ENCODE results near the gene GALNT5.
"Not testable (repeated sequence)": the region's sequence is repeated elsewhere in the genome, so short reads cannot be mapped to it uniquely, and the experiment has no call there.

The GALNT5 gene

GRCh38 chr2:157325786-157326185 lies 68.3 kb downstream of the GALNT5 start, which contains the start of gene ERMN:
Gene ERMN (minus strand): TSS chr2:157325824. CDS start chr2:157325642, 182 bp downstream.
- DNase-seq (ENCODE audit: low read depth, low spot score), result no peak

GRCh38 chr2:157326698-157327097 lies 69.2 kb downstream of the GALNT5 start:
- DNase-seq (ENCODE audit: low read depth, low spot score), result no peak

- no peak for DNase-seq (ENCODE audit: low read depth, low spot score)
These were observed 69.7 kb downstream of the GALNT5 start for GRCh38 chr2:157327200-157327599.

GRCh38 chr2:157327621-157328500 lies 70.4 kb downstream of the GALNT5 start:
- DNase-seq (ENCODE audit: low read depth, low spot score), result peak; percentile 75

- no peak for DNase-seq (ENCODE audit: low read depth, low spot score)
These were observed 72.0 kb downstream of the GALNT5 start for GRCh38 chr2:157329524-157329923.

GRCh38 chr2:157333304-157334047 lies 76.0 kb downstream of the GALNT5 start:
- no peak for DNase-seq (ENCODE audit: low read depth, low spot score)

GRCh38 chr2:157334335-157334734 lies 76.8 kb downstream of the GALNT5 start:
- DNase-seq (ENCODE audit: low read depth, low spot score), result no peak

GRCh38 chr2:157334797-157335196 lies 77.3 kb downstream of the GALNT5 start:
- DNase-seq (ENCODE audit: low read depth, low spot score), result no peak

GRCh38 chr2:157336137-157337010 lies 78.9 kb downstream of the GALNT5 start:
- DNase-seq (ENCODE audit: low read depth, low spot score), result peak; percentile 6

GRCh38 chr2:157337978-157338377 lies 80.5 kb downstream of the GALNT5 start:
- DNase-seq (ENCODE audit: low read depth, low spot score), result no peak

- no peak for DNase-seq (ENCODE audit: low read depth, low spot score)
These were observed 82.6 kb downstream of the GALNT5 start for GRCh38 chr2:157339965-157340655.

- DNase-seq (ENCODE audit: low read depth, low spot score), result not testable (repeated sequence)
These were observed 83.9 kb downstream of the GALNT5 start for GRCh38 chr2:157341381-157341780.

GRCh38 chr2:157345647-157346389 lies 88.3 kb downstream of the GALNT5 start:
- no peak for DNase-seq (ENCODE audit: low read depth, low spot score)

GRCh38 chr2:157348291-157348921 lies 90.9 kb downstream of the GALNT5 start:
- no peak for DNase-seq (ENCODE audit: low read depth, low spot score)

GRCh38 chr2:157349949-157350515 lies 92.5 kb downstream of the GALNT5 start:
- no peak for DNase-seq (ENCODE audit: low read depth, low spot score)

GRCh38 chr2:157355618-157356017 lies 98.1 kb downstream of the GALNT5 start:
- DNase-seq (ENCODE audit: low read depth, low spot score), result no peak

- DNase-seq (ENCODE audit: low read depth, low spot score), result no peak
These were observed 102.1 kb downstream of the GALNT5 start for GRCh38 chr2:157359628-157360027.

- DNase-seq (ENCODE audit: low read depth, low spot score), result no peak
These were observed 104.0 kb downstream of the GALNT5 start for GRCh38 chr2:157361526-157361925.

GRCh38 chr2:157362627-157363026 lies 105.1 kb downstream of the GALNT5 start:
- DNase-seq (ENCODE audit: low read depth, low spot score), result no peak

All from activated naive CD8-positive, alpha-beta T cell treated with anti-CD3 and anti-CD28 coated beads, Interleukin-2, amount 50 U/mL, for 16 hours (primary cell).